CD4-positive, alpha-beta memory T cell (primary cell): ENCODE measurements around the gene TGFB1. TPM values are rescaled to one million over a fixed set of nuclear protein-coding genes. Genes with fewer than 3 reads are reported as not detected.

Source experiments
- CTCF ChIA-PET: fragments of 350-600 bp; sonication (Branson Sonifier 250); formaldehyde crosslinking; loops from one replicate; lab custom pipeline; 2021; ENCODE audit warnings: inconsistent platforms; ENCODE audit not compliant: partially characterized antibody; lab: Charles Lee
- POLR2A ChIA-PET: fragments of 350-600 bp; sonication (Branson Sonifier 250); formaldehyde crosslinking; loops from one replicate; lab custom pipeline; 2021; ENCODE audit not compliant: partially characterized antibody; lab: Charles Lee
- DNase-seq, 5 donors: peaks; one replicate each; pipeline versions ENCODE4 v3.0.0 to v3.0.0-alpha.2; 2020 to 2022; ENCODE audit warnings: mixed read lengths in 1 of 5
- H3K27ac ChIP-seq: one replicate; pipeline ENCODE4 v1.7.0; 2013; ENCODE audit warnings: low read depth, low read length
- H3K27me3 ChIP-seq: 2 replicates; pipeline ENCODE4 v1.7.0; 2013; ENCODE audit warnings: mild to moderate bottlenecking, low read length, moderate library complexity; ENCODE audit not compliant: insufficient read depth
- H3K36me3 ChIP-seq: 2 replicates; pipeline ENCODE4 v1.7.0; 2013; ENCODE audit warnings: mild to moderate bottlenecking, low read length, moderate library complexity; ENCODE audit not compliant: insufficient read depth
- H3K4me1 ChIP-seq: 2 replicates; pipeline ENCODE4 v1.7.0; 2013; ENCODE audit warnings: mild to moderate bottlenecking, low read length, moderate library complexity; ENCODE audit not compliant: insufficient read depth
- H3K4me3 ChIP-seq, 2 donors: one replicate each; pipeline ENCODE4 v1.7.0; 2013; ENCODE audit warnings: low read length in 2 of 2, mild to moderate bottlenecking in 1 of 2
- H3K9me3 ChIP-seq, 2 donors: one replicate each; pipeline ENCODE4 v1.7.0; 2013; ENCODE audit warnings: low read length in 2 of 2, control low read depth in 1 of 2; ENCODE audit not compliant: control insufficient read depth in 1 of 2
- H3K27ac Mint-ChIP-seq, 7 donors: one replicate each; pipeline ENCODE4 v1.8.0; 2020 to 2021; ENCODE audit warnings: mixed read lengths in 7 of 7, mild to moderate bottlenecking in 6 of 7, inconsistent platforms in 3 of 7, moderate library complexity in 3 of 7
- H3K27me3 Mint-ChIP-seq, 2 donors: one replicate each; pipeline ENCODE4 v1.8.0; 2020 to 2021; ENCODE audit warnings: mixed read lengths in 2 of 2
- H3K36me3 Mint-ChIP-seq, 2 donors: one replicate each; pipeline ENCODE4 v1.8.0; 2020 to 2021; ENCODE audit warnings: mixed read lengths in 2 of 2, inconsistent platforms in 1 of 2, mild to moderate bottlenecking in 1 of 2
- H3K4me1 Mint-ChIP-seq, 4 donors: one replicate each; pipeline ENCODE4 v1.8.0; 2020 to 2021; ENCODE audit warnings: mixed read lengths in 4 of 4, mild to moderate bottlenecking in 1 of 4
- H3K4me3 Mint-ChIP-seq, 8 donors: one replicate each; pipeline ENCODE4 v1.8.0; 2020 to 2021; ENCODE audit warnings: mixed read lengths in 8 of 8, mild to moderate bottlenecking in 7 of 8, moderate library complexity in 6 of 8, inconsistent platforms in 3 of 8
- H3K9me3 Mint-ChIP-seq, 8 donors: one replicate each; pipeline ENCODE4 v1.8.0; 2020 to 2021; ENCODE audit warnings: mixed read lengths in 8 of 8, mild to moderate bottlenecking in 5 of 8, inconsistent platforms in 3 of 8, moderate library complexity in 1 of 8
- intact Hi-C: fragments of 100-400 bp; cut with micrococcal nuclease; formaldehyde crosslinking; loops from one replicate; pipeline ENCODE4 v1.15.1; 2023
- polyA plus RNA-seq, 2 donors: library from polyadenylated mRNA; unstranded; fragments of 300-500 nt; fragmentation: Illumina TruSeq; gene quantifications; one replicate each; pipeline ENCODE4 v1.2.3, GENCODE V29; 2021
- total RNA-seq, 2 experiments: library from RNA; stranded (reverse); gene quantifications; one replicate each; pipeline ENCODE4 v1.2.3, GENCODE V29; 2021

The TGFB1 gene
- total and polyA plus RNA-seq, 4 experiments from 2014 or later, result 28.1 to 143 (median 110) TPM

DNA sequence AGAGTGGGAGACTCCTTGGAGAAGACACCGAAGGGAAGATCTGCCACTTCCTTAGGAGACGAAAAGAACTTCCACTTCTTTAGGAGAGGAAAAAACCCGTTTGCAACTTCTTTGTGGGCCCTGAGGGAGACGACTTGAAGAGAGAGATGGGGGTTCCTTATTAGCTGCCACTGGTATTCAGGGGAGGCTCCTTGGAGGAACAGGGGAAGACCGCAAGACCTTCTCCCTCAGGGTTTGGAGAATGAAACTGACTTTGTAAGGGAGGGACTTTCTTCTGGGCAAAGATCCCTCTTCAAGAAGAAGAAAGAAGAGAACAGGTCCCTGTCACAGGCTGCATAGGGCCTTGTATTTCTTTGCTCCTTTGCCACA is 44.3 kb upstream of the TGFB1 start:
- Histone ChIP-seq H3K27ac (peak overlapping the region; percentile 93), H3K27me3 (no peaks in the 10 kb centered on the region), H3K9me3 (no peaks in the 10 kb centered on the region), H3K4me1 (peaks cover 31% of the 10 kb centered on the region), H3K36me3 (no peaks in the 10 kb centered on the region), H3K4me3 (peak overlapping the region; percentile 80 to 95)
- CTCF ChIA-PET, result no interaction called here
- peak overlapping the region; percentile 94 to 100 (median 98) for H3K4me3 Mint-ChIP-seq
- POLR2A ChIA-PET, result interaction anchor here (1.1 to 1.2 kb wide), 2 partner anchors 34 to 134 kb away, joined by 3 to 5 read pairs; partner anchors contain the start of gene B9D2
- no peaks in the 10 kb centered on the region for H3K9me3 Mint-ChIP-seq
- H3K4me1 Mint-ChIP-seq, result peaks cover 27 to 56% (median 41%) of the 10 kb centered on the region in 4 donors
- peak overlapping the region; percentile 98 to 100 (median 100) for H3K27ac Mint-ChIP-seq
- DNase-seq, result no peak
- H3K27me3 Mint-ChIP-seq, result no peaks in the 10 kb centered on the region
- intact Hi-C loops, result loop anchor here (5.0 kb wide), 1 partner anchor 149 kb away; no protein-coding TSS in a partner anchor
- peaks cover 11 to 20% of the 10 kb centered on the region in 2 donors for H3K36me3 Mint-ChIP-seq

DNA sequence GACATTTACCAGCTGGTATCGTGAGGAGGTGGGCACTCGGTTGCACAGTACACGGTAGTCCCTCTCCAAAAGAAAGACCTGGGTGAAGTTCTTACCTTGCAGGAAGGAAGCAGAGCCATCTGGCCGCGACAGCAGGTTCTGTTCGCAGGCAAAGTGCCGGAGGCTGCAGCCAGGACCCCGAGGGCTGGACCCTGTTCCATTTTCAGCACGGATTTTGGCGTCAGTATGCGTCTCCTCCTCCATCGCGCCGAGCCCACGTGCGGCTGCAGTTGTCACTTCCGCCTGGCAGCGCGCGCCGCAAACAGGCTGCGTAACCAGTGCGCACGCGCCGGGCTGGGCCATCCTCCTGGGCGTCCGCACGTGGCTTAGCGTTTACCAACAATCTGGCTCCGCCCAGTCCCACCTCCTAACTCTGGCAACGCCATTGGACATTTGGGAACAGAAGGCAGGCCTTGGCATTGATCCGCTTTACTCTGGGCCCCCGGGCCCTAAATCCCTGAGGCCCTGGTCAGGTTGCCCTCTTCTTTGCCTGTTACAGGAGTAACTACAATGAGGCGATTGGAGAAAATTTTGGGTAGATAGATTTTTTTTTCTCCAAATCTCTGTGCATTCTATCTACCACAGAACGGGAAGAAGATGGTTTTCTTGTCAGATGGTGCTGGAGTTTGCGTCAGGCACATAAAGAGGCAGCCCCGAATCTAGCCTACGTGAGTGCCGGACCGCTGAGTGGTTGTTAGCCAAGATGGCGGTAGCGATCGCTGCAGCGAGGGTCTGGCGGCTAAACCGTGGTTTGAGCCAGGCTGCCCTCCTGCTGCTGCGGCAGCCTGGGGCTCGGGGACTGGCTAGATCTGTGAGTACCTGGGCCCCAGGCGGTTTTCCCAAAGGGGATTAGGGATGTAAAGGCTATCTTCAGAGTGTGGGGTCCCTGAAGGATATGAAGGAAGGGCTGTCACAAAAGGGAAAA is 43.6 kb upstream of the TGFB1 start, which contains the start of the genes BCKDHA and EXOSC5:
Gene BCKDHA, plus strand, starts transcription at position 733 of the 964 bp plus-strand sequence. Its CDS starts 10 bp downstream, at position 743.
Gene EXOSC5, minus strand, starts transcription at position 274 of the 964 bp plus-strand sequence. Its CDS starts 31 bp downstream, at position 243.
- Histone ChIP-seq H3K9me3 (no peaks in the 10 kb centered on the region), H3K4me1 (peaks cover 31% of the 10 kb centered on the region), H3K4me3 (peak within 1 kb of the TSS; percentile 94 to 96), H3K36me3 (peaks cover 4% of the 10 kb centered on the region), H3K27ac (peak within 1 kb of the TSS; percentile 93), H3K27me3 (no peaks in the 10 kb centered on the region)
- Mint-ChIP-seq H3K4me1 (peaks cover 27 to 54% (median 41%) of the 10 kb centered on the region in 4 donors), H3K27ac (peak within 1 kb of the TSS; percentile 98 to 100 (median 100)), H3K36me3 (peaks cover 11 to 19% of the 10 kb centered on the region in 2 donors), H3K4me3 (peak within 1 kb of the TSS; percentile 94 to 100 (median 98)), H3K9me3 (no peaks in the 10 kb centered on the region), H3K27me3 (no peaks in the 10 kb centered on the region)
- intact Hi-C loops, result loop anchor here (1.0 to 5.0 kb wide), 8 partner anchors 31 to 955 kb away; partner anchors contain the start of genes B9D2, CCDC97, DMAC2 and TGFB1
- ChIA-PET CTCF (no interaction called here), POLR2A (interaction anchor here (1.0 to 2.0 kb wide), 4 partner anchors 21 to 134 kb away, joined by 4 to 14 read pairs (median 4); partner anchors contain the start of genes B9D2 and TMEM91)
- DNase-seq, result peak; percentile 98 to 100 (median 100)

DNA sequence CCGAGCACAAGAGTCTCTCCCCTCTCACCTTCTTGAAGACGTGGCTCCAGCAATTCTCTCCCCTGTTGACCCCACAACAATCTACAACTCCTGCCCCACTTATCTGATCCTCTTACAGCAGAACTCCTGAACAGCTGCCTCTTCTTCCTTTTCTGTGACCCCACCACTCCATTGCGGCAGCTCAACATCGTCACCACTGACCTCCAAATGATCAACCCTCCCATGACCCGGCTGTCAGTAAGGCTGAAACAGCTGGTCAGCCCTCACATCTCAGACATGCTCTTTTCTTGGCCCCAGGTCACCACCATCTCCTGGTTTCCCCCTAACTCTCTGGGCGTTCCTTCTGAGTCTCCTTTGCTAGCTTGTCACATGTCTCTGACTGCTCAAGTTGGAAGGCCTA is 41.6 kb upstream of the TGFB1 start:
- Histone ChIP-seq H3K27me3 (no peaks in the 10 kb centered on the region), H3K4me1 (peaks cover 31% of the 10 kb centered on the region), H3K4me3 (no peak overlapping the region), H3K36me3 (peaks cover 22% of the 10 kb centered on the region), H3K27ac (no peak overlapping the region), H3K9me3 (no peaks in the 10 kb centered on the region)
- Mint-ChIP-seq H3K27me3 (no peaks in the 10 kb centered on the region), H3K4me3 (peak overlapping the region in 7 of 8 donors; percentile 24 to 98 (median 68)), H3K4me1 (peaks cover 21 to 48% (median 33%) of the 10 kb centered on the region in 4 donors), H3K27ac (peak overlapping the region in 4 of 7 donors; percentile 5 to 92 (median 76)), H3K36me3 (peaks cover 12 to 28% of the 10 kb centered on the region in 2 donors), H3K9me3 (no peaks in the 10 kb centered on the region)
- CTCF ChIA-PET, result interaction anchor here (0.6 to 2.5 kb wide), 3 partner anchors 11 to 169 kb away, joined by 3 to 6 read pairs (median 3); partner anchors contain the start of gene B9D2
- intact Hi-C loops, result loop anchor here (5.0 kb wide), 1 partner anchor 152 kb away; no protein-coding TSS in a partner anchor
- no peak for DNase-seq
- POLR2A ChIA-PET, result interaction anchor here (1.6 to 2.0 kb wide), 2 partner anchors 19 to 31 kb away, joined by 4 to 14 read pairs; partner anchors contain the start of genes B9D2 and TMEM91

DNA sequence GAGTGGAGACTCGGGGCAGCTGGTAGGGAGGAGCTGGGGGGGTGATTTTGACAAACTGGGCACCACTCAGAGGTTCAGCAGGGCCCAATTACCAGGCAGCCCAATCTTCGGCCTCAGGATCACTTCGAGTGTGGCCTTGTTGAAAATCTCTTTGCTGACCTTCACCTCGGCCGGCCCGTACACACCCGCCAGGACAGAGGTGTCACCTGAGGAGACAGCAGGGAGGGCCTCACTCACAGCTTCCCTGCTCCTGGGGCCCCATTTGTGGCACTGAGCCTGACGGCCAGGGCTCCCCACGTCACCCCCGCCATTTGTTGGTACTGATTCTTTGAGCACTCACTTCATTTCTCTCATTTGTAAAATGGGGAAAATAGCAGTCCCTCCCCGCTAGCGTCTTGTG is 39.1 kb upstream of the TGFB1 start:
- H3K4me1 ChIP-seq, result peaks cover 17% of the 10 kb centered on the region
- DNase-seq, result no peak
- Mint-ChIP-seq H3K36me3 (peaks cover 12 to 36% of the 10 kb centered on the region in 2 donors), H3K27me3 (no peaks in the 10 kb centered on the region), H3K27ac (peak overlapping the region in 2 of 7 donors; percentile 64 to 84), H3K4me1 (peaks cover 12 to 28% (median 20%) of the 10 kb centered on the region in 4 donors), H3K9me3 (no peaks in the 10 kb centered on the region), H3K4me3 (no peak overlapping the region)
- no peaks in the 10 kb centered on the region for H3K27me3 ChIP-seq
- ChIA-PET POLR2A (interaction anchor here (1.2 kb wide), 1 partner anchor 8 kb away, joined by 3 read pairs; no protein-coding TSS in a partner anchor), CTCF (no interaction called here)
- H3K4me3 ChIP-seq, result no peak overlapping the region
- H3K36me3 ChIP-seq, result peaks cover 34% of the 10 kb centered on the region
- H3K9me3 ChIP-seq, result no peaks in the 10 kb centered on the region
- no peak overlapping the region for H3K27ac ChIP-seq
- intact Hi-C loops, result no loop called here

DNA sequence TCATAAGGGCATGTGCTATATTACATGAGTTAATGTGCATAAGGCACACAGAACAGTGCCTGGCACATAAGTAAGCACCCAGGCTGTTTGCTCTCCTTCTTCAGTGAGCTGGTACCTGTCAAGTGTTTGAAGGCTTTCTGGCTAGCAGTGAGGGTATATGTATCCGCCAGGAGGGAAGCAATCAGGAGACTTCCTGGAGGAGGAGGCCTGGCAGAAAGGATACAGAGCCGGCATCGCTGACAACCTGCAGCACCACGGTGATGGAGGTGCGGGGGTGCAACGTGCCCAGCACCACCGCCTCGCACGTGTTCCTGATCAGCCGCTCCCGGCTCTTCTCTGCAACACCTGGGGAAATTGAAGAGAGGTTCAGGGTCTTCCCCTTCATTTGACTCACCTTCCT is 37.9 kb upstream of the TGFB1 start:
- peaks cover 9 to 16% (median 14%) of the 10 kb centered on the region in 4 donors for H3K4me1 Mint-ChIP-seq
- no peaks in the 10 kb centered on the region for H3K9me3 Mint-ChIP-seq
- no peak overlapping the region for H3K4me3 Mint-ChIP-seq
- Histone ChIP-seq H3K36me3 (peaks cover 34% of the 10 kb centered on the region), H3K9me3 (no peaks in the 10 kb centered on the region), H3K4me3 (no peak overlapping the region), H3K27ac (no peak overlapping the region), H3K4me1 (peaks cover 14% of the 10 kb centered on the region), H3K27me3 (no peaks in the 10 kb centered on the region)
- H3K27me3 Mint-ChIP-seq, result no peaks in the 10 kb centered on the region
- no peak for DNase-seq
- CTCF ChIA-PET, result no interaction called here
- POLR2A ChIA-PET, result no interaction called here
- no peak overlapping the region for H3K27ac Mint-ChIP-seq
- intact Hi-C loops, result no loop called here
- peaks cover 12 to 30% of the 10 kb centered on the region in 2 donors for H3K36me3 Mint-ChIP-seq

DNA sequence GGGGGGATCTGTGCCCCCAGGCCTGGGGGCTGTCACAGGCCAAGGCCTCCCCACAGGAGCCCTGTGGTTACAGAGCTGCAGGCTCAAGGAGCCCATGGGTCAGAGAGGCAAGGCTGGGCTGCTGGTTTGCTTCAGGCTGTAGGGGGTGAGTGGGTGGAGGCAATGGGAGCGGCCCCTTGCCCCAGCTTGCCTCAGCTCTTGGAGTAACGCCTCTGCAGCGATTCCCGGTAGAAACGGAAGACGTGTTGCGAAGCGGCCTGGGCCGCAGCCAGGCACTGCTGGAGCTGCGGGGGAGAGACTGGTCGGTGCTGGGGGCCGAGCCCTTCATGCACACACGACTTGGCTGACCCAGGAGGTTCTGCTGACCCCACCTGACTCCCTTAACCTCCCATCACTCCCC is 32.7 kb upstream of the TGFB1 start:
- H3K27ac Mint-ChIP-seq, result peak overlapping the region in 1 of 7 donors; percentile 74
- Histone ChIP-seq H3K36me3 (peaks cover 26% of the 10 kb centered on the region), H3K27ac (no peak overlapping the region), H3K9me3 (no peaks in the 10 kb centered on the region), H3K27me3 (no peaks in the 10 kb centered on the region), H3K4me1 (no peaks in the 10 kb centered on the region), H3K4me3 (no peak overlapping the region)
- intact Hi-C loops, result no loop called here
- H3K4me1 Mint-ChIP-seq, result peaks cover 0 to 4% (median 0%) of the 10 kb centered on the region in 4 donors
- ChIA-PET CTCF (no interaction called here), POLR2A (interaction anchor here (0.6 to 1.6 kb wide), 2 partner anchors 17 to 22 kb away, joined by 3 to 5 read pairs; partner anchors contain the start of gene B9D2)
- peaks cover 5 to 36% of the 10 kb centered on the region in 2 donors for H3K36me3 Mint-ChIP-seq
- DNase-seq, result no peak
- H3K9me3 Mint-ChIP-seq, result no peaks in the 10 kb centered on the region
- H3K27me3 Mint-ChIP-seq, result no peaks in the 10 kb centered on the region
- no peak overlapping the region for H3K4me3 Mint-ChIP-seq
